Measurements from ENCODE around the gene SAMSN1. TPM values are rescaled to one million over a fixed set of nuclear protein-coding genes. Genes with fewer than 3 reads are reported as not detected.

SAMSN1 gene
- total RNA-seq, 2 experiments from 2014 or later = 2.8 TPM; not detected in 1

DNA sequence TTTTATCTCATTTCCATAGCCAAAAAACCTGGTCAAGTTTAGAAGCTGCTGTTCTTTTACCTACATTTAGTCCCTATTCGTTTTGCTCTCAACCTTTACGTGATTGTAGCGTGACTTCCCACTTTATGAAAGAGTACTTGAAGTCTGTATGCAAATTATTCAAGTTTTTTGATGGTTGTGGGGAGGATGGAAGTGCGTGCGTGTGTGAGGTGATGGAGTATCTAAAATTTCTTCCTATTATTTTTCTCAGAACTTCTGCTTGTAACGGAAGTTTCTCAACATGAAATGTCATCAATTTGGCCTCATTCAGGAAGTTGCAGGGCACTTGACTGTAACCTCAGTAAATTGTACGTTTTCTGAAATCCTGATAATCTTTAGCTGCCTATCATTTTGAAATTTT, 64.0 kb downstream of the SAMSN1 start:
- no peak for TF ChIP-seq EZH2phosphoT487 (IDR thresholded peaks at IDR 0.05; ENCODE audit: borderline replicate concordance, low read depth, low read length)
- TF ChIP-seq, protein P1, sequence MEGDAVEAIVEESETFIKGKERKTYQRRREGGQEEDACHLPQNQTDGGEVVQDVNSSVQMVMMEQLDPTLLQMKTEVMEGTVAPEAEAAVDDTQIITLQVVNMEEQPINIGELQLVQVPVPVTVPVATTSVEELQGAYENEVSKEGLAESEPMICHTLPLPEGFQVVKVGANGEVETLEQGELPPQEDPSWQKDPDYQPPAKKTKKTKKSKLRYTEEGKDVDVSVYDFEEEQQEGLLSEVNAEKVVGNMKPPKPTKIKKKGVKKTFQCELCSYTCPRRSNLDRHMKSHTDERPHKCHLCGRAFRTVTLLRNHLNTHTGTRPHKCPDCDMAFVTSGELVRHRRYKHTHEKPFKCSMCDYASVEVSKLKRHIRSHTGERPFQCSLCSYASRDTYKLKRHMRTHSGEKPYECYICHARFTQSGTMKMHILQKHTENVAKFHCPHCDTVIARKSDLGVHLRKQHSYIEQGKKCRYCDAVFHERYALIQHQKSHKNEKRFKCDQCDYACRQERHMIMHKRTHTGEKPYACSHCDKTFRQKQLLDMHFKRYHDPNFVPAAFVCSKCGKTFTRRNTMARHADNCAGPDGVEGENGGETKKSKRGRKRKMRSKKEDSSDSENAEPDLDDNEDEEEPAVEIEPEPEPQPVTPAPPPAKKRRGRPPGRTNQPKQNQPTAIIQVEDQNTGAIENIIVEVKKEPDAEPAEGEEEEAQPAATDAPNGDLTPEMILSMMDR (conservative IDR thresholded peaks at IDR 0.05; ENCODE audit: low read length) = no peak
- H3K4me3 ChIP-seq (ENCODE audit: low read depth, low read length, poor library complexity, severe bottlenecking) = no peak overlapping the region
- intact Hi-C loops (cut with micrococcal nuclease; ENCODE audit: unreplicated experiment) = no loop called here
- ChIA-PET CTCF (ENCODE audit: unreplicated experiment) (no interaction called here), POLR2A (interaction anchor here (0.6 to 1.2 kb wide), 4 partner anchors 194 to 569 kb away, joined by 3 to 4 read pairs (median 3); no protein-coding TSS in a partner anchor)
- H2AFZ ChIP-seq (ENCODE audit: low read length) = peak overlapping the region; percentile 73; the same call in 1 of the 2 replicates
- H3K9me3 ChIP-seq (ENCODE audit: low read length) = no peaks in the 10 kb centered on the region
- DNase-seq (ENCODE audit: low spot score) = no peak
- H3K4me1 ChIP-seq (ENCODE audit: insufficient read depth, low read length, poor library complexity, severe bottlenecking) = peaks cover 7% of the 10 kb centered on the region
- BruUV-seq (replicated peaks) = no TSS peak
- H3K36me3 ChIP-seq (ENCODE audit: insufficient read depth, low read length) = no peaks in the 10 kb centered on the region
- H3K9me2 ChIP-seq (ENCODE audit: insufficient read depth, low read length) = no peaks in the 10 kb centered on the region
- H3K27ac ChIP-seq (ENCODE audit: low read depth, low read length, poor library complexity, severe bottlenecking) = no peak overlapping the region
- H3K4me2 ChIP-seq (ENCODE audit: low read length) = peak overlapping the region; percentile 36; the same call in 1 of the 2 replicates
- no peaks in the 10 kb centered on the region for H4K20me1 ChIP-seq (ENCODE audit: insufficient read depth, low read length)
- no peaks in the 10 kb centered on the region for H3K79me2 ChIP-seq (ENCODE audit: insufficient read depth, low read depth, low read length)

DNA sequence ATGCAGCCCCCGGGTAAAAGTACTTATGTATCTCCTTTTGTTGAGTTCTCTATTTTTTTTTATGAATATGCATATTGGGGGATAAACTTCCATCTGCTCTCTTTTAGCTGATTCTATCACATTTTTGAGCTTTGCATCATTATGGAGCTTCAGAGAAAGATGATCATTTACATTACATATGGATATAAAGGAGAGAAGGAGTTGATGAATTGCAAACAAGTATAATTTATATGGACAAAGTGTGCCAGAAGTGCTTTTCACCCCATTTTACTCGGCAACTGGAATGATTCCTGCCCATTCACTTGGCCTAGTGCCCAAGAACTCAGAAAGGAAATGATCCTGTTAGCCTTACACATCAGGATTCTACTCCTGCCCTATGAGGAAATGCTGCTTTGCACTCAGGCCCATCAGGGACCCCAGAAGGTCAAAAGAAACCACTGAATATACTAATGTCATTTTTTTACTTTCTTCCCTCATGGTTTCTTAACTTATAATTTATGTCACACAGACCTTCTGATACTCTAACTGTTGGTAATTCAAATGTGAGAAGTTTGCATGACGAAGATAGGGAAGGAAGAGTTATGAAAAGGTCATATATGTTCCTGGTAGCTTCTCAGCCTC, 65.6 kb downstream of the SAMSN1 start:
- Histone ChIP-seq H3K36me3 (ENCODE audit: insufficient read depth, low read length) (no peaks in the 10 kb centered on the region), H3K27ac (ENCODE audit: low read depth, low read length, poor library complexity, severe bottlenecking) (no peak overlapping the region), H3K9me2 (ENCODE audit: insufficient read depth, low read length) (no peaks in the 10 kb centered on the region), H3K4me1 (ENCODE audit: insufficient read depth, low read length, poor library complexity, severe bottlenecking) (peaks cover 7% of the 10 kb centered on the region), H2AFZ (ENCODE audit: low read length) (no peak overlapping the region), H3K4me2 (ENCODE audit: low read length) (no peak overlapping the region), H3K4me3 (ENCODE audit: low read depth, low read length, poor library complexity, severe bottlenecking) (no peak overlapping the region), H3K79me2 (ENCODE audit: insufficient read depth, low read depth, low read length) (no peaks in the 10 kb centered on the region), H4K20me1 (ENCODE audit: insufficient read depth, low read length) (no peaks in the 10 kb centered on the region), H3K9me3 (ENCODE audit: low read length) (no peaks in the 10 kb centered on the region)
- ChIA-PET POLR2A (interaction anchor here (0.6 to 1.5 kb wide), 6 partner anchors 13 to 1382 kb away, joined by 3 to 4 read pairs (median 4); no protein-coding TSS in a partner anchor), CTCF (ENCODE audit: unreplicated experiment) (no interaction called here)
- TF ChIP-seq EZH2phosphoT487 (IDR thresholded peaks at IDR 0.05; ENCODE audit: borderline replicate concordance, low read depth, low read length) = no peak
- TF ChIP-seq, protein P1 (conservative IDR thresholded peaks at IDR 0.05; ENCODE audit: low read length) = no peak
- DNase-seq (ENCODE audit: low spot score) = no peak
- BruUV-seq (replicated peaks) = no TSS peak
- intact Hi-C loops (cut with micrococcal nuclease; ENCODE audit: unreplicated experiment) = no loop called here

DNA sequence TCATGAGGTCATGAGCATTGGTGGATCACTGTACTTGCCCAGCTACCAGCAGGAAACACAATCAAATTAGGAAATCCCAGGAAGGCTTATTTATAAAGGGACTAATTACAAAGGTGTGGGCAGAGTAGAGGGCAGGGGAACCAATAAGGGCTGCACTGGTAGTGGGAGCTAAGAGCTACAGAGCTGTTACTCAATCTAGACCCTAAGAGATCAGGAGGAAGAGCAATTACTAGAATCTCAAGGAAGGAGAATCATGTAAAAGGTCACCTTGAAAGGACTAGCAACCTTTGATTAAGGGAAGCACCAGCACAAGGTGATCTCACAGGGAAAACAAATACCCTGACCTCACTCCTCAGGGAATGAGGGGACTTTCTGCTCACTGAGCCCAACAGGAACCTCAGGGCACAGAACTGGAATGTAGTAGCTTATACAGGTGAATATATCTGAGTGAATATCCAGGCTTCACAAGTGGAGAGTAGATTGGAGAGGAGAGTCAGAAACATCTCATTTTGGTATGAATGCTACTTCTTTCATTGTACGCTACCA, 66.8 kb downstream of the SAMSN1 start:
- H3K4me1 ChIP-seq (ENCODE audit: insufficient read depth, low read length, poor library complexity, severe bottlenecking) = peaks cover 7% of the 10 kb centered on the region
- no peaks in the 10 kb centered on the region for H3K9me2 ChIP-seq (ENCODE audit: insufficient read depth, low read length)
- H3K4me2 ChIP-seq (ENCODE audit: low read length) = no peak overlapping the region
- no TSS peak for BruUV-seq (replicated peaks)
- intact Hi-C loops (cut with micrococcal nuclease; ENCODE audit: unreplicated experiment) = no loop called here
- no peak overlapping the region for H3K27ac ChIP-seq (ENCODE audit: low read depth, low read length, poor library complexity, severe bottlenecking)
- ChIA-PET POLR2A (interaction anchor here (0.5 to 0.8 kb wide), 2 partner anchors 18 to 104 kb away, joined by 3 read pairs; no protein-coding TSS in a partner anchor), CTCF (ENCODE audit: unreplicated experiment) (no interaction called here)
- no peak for TF ChIP-seq EZH2phosphoT487 (IDR thresholded peaks at IDR 0.05; ENCODE audit: borderline replicate concordance, low read depth, low read length)
- TF ChIP-seq, protein P1 (conservative IDR thresholded peaks at IDR 0.05; ENCODE audit: low read length) = no peak
- no peak for DNase-seq (ENCODE audit: low spot score)
- H3K9me3 ChIP-seq (ENCODE audit: low read length) = no peaks in the 10 kb centered on the region
- no peaks in the 10 kb centered on the region for H3K36me3 ChIP-seq (ENCODE audit: insufficient read depth, low read length)
- H2AFZ ChIP-seq (ENCODE audit: low read length) = no peak overlapping the region
- H4K20me1 ChIP-seq (ENCODE audit: insufficient read depth, low read length) = no peaks in the 10 kb centered on the region
- H3K4me3 ChIP-seq (ENCODE audit: low read depth, low read length, poor library complexity, severe bottlenecking) = no peak overlapping the region
- H3K79me2 ChIP-seq (ENCODE audit: insufficient read depth, low read depth, low read length) = no peaks in the 10 kb centered on the region

Data from OCI-LY7 (cell line).